ENCODE measurements around the gene BCAS3.

BCAS3 gene

DNA sequence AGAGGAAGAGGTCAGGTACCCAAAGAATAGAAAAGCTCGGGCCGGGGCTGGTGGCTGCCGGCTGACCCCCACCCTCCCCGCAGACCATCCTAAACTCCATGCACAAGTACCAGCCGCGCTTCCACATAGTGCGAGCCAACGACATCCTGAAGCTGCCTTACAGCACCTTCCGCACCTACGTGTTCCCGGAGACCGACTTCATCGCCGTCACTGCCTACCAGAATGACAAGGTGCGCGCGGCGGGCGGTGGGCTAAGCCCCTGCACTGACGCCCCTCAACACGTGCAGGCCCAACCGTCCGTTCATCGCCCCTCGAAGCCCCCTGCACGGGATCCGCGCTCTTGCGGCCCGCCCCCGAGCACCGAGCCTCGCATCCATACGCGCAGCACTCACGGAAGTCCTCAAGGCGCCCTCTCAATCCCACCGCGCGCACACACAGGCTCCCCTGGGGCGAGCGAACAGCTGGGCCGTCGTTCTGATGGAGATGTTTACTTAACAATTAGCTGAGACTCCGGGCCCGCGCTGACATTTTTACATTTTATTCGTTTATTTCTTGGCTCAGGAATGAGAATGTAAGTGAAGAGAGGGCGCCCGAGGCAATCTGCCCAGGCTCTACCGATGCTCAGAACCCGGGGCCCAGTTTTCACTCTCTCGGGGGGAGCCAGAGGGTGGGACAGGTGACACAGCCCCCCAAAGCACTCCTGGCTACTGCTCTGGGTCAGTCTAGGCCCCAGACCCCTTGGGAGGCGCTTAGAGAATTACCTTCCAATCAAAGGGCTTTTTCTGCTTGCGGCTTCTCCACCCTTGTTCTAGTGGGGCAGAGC, 725.5 kb downstream of the BCAS3 start:
- no peak for DNase-seq (ENCODE audit: low spot score)
- TF ChIP-seq, protein P1, sequence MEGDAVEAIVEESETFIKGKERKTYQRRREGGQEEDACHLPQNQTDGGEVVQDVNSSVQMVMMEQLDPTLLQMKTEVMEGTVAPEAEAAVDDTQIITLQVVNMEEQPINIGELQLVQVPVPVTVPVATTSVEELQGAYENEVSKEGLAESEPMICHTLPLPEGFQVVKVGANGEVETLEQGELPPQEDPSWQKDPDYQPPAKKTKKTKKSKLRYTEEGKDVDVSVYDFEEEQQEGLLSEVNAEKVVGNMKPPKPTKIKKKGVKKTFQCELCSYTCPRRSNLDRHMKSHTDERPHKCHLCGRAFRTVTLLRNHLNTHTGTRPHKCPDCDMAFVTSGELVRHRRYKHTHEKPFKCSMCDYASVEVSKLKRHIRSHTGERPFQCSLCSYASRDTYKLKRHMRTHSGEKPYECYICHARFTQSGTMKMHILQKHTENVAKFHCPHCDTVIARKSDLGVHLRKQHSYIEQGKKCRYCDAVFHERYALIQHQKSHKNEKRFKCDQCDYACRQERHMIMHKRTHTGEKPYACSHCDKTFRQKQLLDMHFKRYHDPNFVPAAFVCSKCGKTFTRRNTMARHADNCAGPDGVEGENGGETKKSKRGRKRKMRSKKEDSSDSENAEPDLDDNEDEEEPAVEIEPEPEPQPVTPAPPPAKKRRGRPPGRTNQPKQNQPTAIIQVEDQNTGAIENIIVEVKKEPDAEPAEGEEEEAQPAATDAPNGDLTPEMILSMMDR (IDR thresholded peaks at IDR 0.05; ENCODE audit: extremely low read depth, missing control alignments) = no peak

DNA sequence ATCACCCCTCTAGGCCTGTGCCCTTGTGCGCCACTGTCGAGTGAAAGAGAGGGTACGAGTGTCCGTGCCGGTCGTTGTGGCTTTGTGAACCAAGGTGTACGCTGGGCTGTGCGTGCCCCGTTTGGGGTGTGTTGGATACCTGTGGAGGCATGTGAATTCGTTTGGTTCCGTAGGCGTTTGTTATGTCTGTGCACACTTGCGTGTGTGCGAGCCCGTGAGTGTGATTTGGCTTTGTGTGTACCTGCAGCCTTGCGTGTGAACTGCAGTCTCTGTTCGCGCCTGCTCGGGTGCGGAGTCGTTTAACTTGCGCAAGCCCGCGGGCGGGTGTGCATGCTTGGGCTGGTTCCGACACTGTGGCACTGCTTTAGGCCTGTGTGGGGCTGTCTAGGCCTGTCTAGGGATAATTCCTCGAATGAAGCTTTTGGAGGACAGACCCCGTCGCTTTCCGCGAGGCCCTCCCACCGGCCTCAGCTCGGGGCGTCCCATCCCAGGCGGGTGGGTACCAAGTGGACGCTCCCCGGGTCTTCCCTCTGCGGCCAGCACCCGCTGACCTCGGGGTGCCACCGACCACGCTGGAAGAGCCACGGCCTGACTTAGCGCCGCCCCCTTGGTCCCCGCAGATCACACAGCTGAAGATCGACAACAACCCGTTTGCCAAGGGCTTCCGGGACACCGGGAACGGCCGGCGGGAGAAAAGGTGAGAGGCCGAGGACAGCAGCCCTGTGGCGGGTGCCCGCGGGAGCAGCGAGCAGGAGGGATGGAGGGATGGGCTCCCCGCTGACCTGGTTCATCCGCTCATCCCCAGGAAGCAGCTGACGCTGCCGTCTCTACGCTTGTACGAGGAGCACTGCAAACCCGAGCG, 726.4 kb downstream of the BCAS3 start:
- TF ChIP-seq, protein P1 (IDR thresholded peaks at IDR 0.05; ENCODE audit: extremely low read depth, missing control alignments) = no peak
- no peak for DNase-seq (ENCODE audit: low spot score)

DNA sequence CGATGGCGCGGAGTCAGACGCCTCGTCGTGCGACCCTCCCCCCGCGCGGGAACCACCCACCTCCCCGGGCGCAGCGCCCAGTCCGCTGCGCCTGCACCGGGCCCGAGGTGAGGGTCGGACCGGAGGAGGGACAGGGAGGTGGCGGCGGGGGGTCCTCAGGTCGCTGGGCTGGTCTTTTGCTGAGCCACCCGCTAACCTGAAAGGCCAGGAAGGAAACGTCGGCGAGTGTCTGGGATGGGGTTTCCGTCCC, 726.9 kb downstream of the BCAS3 start:
- no peak for DNase-seq (ENCODE audit: low spot score)
- TF ChIP-seq, protein P1 (IDR thresholded peaks at IDR 0.05; ENCODE audit: extremely low read depth, missing control alignments) = no peak

GRCh38 chr17:61404913-61405685, 727.4 kb downstream of the BCAS3 start:
- DNase-seq (ENCODE audit: low spot score) = peak; percentile 60
- TF ChIP-seq, protein P1 (IDR thresholded peaks at IDR 0.05; ENCODE audit: extremely low read depth, missing control alignments) = no peak

- TF ChIP-seq, protein P1 (IDR thresholded peaks at IDR 0.05; ENCODE audit: extremely low read depth, missing control alignments) = no peak
- DNase-seq (ENCODE audit: low spot score) = no peak
Observed at GRCh38 chr17:61405686-61406536, 728.3 kb downstream of the BCAS3 start.

GRCh38 chr17:61406537-61406845, 728.8 kb downstream of the BCAS3 start:
- TF ChIP-seq, protein P1 (IDR thresholded peaks at IDR 0.05; ENCODE audit: extremely low read depth, missing control alignments) = no peak
- DNase-seq (ENCODE audit: low spot score) = no peak

Measured in GM20000 (cell line).